GM19463 (cell line): Measurements from ENCODE around the gene MGLL.

ENCODE experiments used
- ATAC-seq: cut with Tn5 transposase; IDR thresholded peaks from one replicate; pipeline ENCODE4 v1.9.1; 2021; ENCODE audit warnings: mild to moderate bottlenecking, moderate library complexity; ENCODE audit not compliant: unreplicated experiment

MGLL gene

DNA sequence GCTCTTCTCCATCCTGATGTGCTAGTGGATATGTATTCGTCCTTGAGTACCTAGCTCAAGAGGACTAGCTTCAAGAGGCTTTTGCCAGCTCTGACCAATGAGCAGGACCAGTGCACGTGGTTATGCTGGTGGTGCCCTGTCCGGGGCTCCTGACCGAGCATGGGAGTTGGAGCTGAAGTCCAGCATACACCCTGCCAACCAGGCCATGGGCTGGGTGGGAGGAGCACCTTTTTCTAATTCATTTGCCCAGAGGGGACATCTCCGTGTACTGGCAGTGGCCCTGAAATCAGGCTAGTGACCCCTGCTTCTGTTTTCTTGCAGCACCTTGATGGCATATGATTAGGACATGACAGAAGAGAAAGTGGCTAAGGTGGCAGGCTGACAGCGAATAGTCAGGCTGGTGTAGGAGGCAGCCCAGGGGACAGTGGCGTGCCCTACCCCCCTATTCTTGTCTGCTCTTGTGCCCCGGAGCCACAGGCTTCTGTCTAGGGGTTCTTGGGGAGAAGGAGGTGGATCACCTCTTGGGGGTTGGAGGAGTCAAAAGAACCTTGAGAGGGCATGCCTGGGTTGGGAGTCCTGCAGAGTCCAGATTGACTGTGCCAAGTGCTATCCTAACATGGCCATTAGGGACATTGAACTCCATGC lies 176.8 kb downstream of the MGLL start:
- no peak for ATAC-seq

- ATAC-seq, result no peak
Measured at GRCh38 chr3:127644641-127645370, 177.5 kb downstream of the MGLL start.

- no peak for ATAC-seq
Measured at GRCh38 chr3:127640042-127640355, 182.3 kb downstream of the MGLL start.

DNA sequence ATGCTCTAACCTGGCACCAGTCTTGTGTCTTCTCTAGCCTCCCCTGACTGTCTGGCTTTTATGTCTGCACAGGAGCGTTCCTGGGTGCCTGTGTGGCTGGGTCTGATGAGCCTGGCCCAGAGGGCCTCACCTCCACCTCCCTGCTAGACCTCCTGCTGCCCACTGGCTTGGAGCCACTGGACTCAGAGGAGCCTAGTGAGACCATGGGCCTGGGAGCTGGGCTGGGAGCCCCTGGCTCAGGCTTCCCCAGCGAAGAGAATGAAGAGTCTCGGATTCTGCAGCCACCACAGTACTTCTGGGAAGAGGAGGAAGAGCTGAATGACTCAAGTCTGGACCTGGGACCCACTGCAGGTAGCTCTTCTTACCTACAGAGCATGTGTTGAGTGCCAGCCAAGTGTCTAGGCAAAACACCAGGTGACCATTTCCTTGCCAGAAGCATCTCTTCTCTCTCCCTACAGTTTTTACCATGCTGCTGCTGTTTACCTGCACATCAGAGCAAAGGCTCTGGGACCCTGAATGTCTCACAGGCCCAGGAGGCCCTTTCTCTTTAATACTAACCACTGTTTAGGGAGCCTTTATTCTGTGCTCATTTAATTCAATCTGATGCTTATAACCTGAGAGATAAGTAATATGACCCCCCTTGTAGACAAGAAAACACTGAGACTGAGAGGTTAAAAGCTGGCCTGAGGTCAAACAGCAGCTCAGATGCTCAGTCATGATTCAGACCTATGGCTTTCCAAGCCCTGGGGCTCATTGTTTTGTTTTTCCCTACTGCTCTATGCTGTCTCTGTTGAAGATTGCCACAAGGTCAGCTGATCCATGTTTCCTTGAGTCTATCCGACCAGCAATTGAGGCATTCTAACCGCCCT lies 182.9 kb downstream of the MGLL start:
- ATAC-seq, result no peak
